HEK293 (cell line): Measurements from ENCODE around the gene FPGS.
A peak's percentile ranks its signal among the peaks of the same experiment; 100 is the strongest.

Experiments used
- EGR2 ChIP-seq: fragments of 450-650 bp; formaldehyde crosslinking; IDR thresholded peaks from 2 replicates; pipeline ENCODE4 v1.5.1; 2016; ENCODE audit warnings: low read depth, missing biosample characterization, missing genetic modification characterization
- IKZF3 ChIP-seq: fragments of 450-650 bp; IDR thresholded peaks from 2 replicates; pipeline ENCODE4 v1.5.0; 2018; ENCODE audit warnings: missing biosample characterization, mild to moderate bottlenecking, missing genetic modification characterization, moderate library complexity
- KLF1 ChIP-seq: fragments of 450-650 bp; formaldehyde crosslinking; IDR thresholded peaks from 2 replicates; pipeline ENCODE4 v1.5.1; 2016; ENCODE audit warnings: missing biosample characterization, missing genetic modification characterization
- ZBTB7A ChIP-seq: fragments of 450-650 bp; formaldehyde crosslinking; IDR thresholded peaks from 2 replicates; pipeline ENCODE4 v1.5.1; 2016; ENCODE audit warnings: low read depth, missing biosample characterization, missing genetic modification characterization
- ZIC2 ChIP-seq: fragments of 450-650 bp; formaldehyde crosslinking; IDR thresholded peaks from 2 replicates; pipeline ENCODE4 v1.5.1; 2016; ENCODE audit warnings: missing biosample characterization, missing genetic modification characterization
- ZNF121 ChIP-seq: fragments of 450-650 bp; formaldehyde crosslinking; IDR thresholded peaks from 2 replicates; pipeline ENCODE4 v1.5.1; 2016; ENCODE audit warnings: missing biosample characterization, missing genetic modification characterization
- ZNF133 ChIP-seq: fragments of 450-650 bp; formaldehyde crosslinking; IDR thresholded peaks from 2 replicates; pipeline ENCODE4 v1.5.1; 2016; ENCODE audit warnings: missing biosample characterization, missing genetic modification characterization
- ZNF138 ChIP-seq: fragments of 450-650 bp; formaldehyde crosslinking; IDR thresholded peaks from 2 replicates; pipeline ENCODE4 v1.5.1; 2016; ENCODE audit warnings: missing biosample characterization, missing genetic modification characterization, borderline replicate concordance
- ZNF169 ChIP-seq: fragments of 450-650 bp; formaldehyde crosslinking; IDR thresholded peaks from 2 replicates; pipeline ENCODE4 v1.5.1; 2016; ENCODE audit warnings: missing biosample characterization, missing genetic modification characterization
- ZNF223 ChIP-seq: fragments of 450-650 bp; formaldehyde crosslinking; IDR thresholded peaks from 2 replicates; pipeline ENCODE4 v1.5.1; 2016; ENCODE audit warnings: missing biosample characterization, missing genetic modification characterization
- ZNF350 ChIP-seq: fragments of 450-650 bp; formaldehyde crosslinking; IDR thresholded peaks from 2 replicates; pipeline ENCODE4 v1.5.0; 2017; ENCODE audit warnings: missing biosample characterization, mild to moderate bottlenecking, missing genetic modification characterization
- ZNF391 ChIP-seq: fragments of 450-650 bp; formaldehyde crosslinking; IDR thresholded peaks from 2 replicates; pipeline ENCODE4 v1.5.1; 2016; ENCODE audit warnings: low read depth, missing biosample characterization, missing genetic modification characterization, borderline replicate concordance
- ZNF416 ChIP-seq: fragments of 450-650 bp; formaldehyde crosslinking; IDR thresholded peaks from 2 replicates; pipeline ENCODE4 v1.5.1; 2016; ENCODE audit warnings: missing biosample characterization, missing genetic modification characterization
- ZNF521 ChIP-seq: fragments of 450-650 bp; formaldehyde crosslinking; IDR thresholded peaks from 2 replicates; pipeline ENCODE4 v1.5.1; 2017; ENCODE audit warnings: missing biosample characterization, mild to moderate bottlenecking, missing genetic modification characterization
- ZNF623 ChIP-seq: fragments of 450-650 bp; formaldehyde crosslinking; IDR thresholded peaks from 2 replicates; pipeline ENCODE4 v1.5.1; 2016; ENCODE audit warnings: missing biosample characterization, missing genetic modification characterization
- ZNF677 ChIP-seq: fragments of 450-650 bp; IDR thresholded peaks from 2 replicates; pipeline ENCODE4 v1.5.0; 2018; ENCODE audit warnings: missing biosample characterization, mild to moderate bottlenecking, missing genetic modification characterization, moderate library complexity
- ZNF776 ChIP-seq: fragments of 450-650 bp; formaldehyde crosslinking; IDR thresholded peaks from 2 replicates; pipeline ENCODE4 v1.5.0; 2017; ENCODE audit warnings: missing biosample characterization, missing genetic modification characterization, borderline replicate concordance
- ZNF792 ChIP-seq: fragments of 450-650 bp; formaldehyde crosslinking; IDR thresholded peaks from 2 replicates; pipeline ENCODE4 v1.5.1; 2016; ENCODE audit warnings: missing biosample characterization, missing genetic modification characterization
- ZNF837 ChIP-seq: fragments of 450-650 bp; formaldehyde crosslinking; IDR thresholded peaks from 2 replicates; pipeline ENCODE4 v1.5.1; 2016; ENCODE audit warnings: missing biosample characterization, missing genetic modification characterization
- TF ChIP-seq, protein P1 (sequence below): fragments of 450-650 bp; formaldehyde crosslinking; IDR thresholded peaks from 2 replicates; pipeline ENCODE4 v1.5.1; 2017; ENCODE audit warnings: missing biosample characterization, missing genetic modification characterization
- TF ChIP-seq, protein P2 (sequence below): fragments of 450-650 bp; formaldehyde crosslinking; IDR thresholded peaks from 2 replicates; pipeline ENCODE4 v1.5.1; 2016; ENCODE audit warnings: missing biosample characterization, missing genetic modification characterization, borderline replicate concordance
- TF ChIP-seq, protein P3 (sequence below): fragments of 450-650 bp; formaldehyde crosslinking; IDR thresholded peaks from 2 replicates; pipeline ENCODE4 v1.5.1; 2016; ENCODE audit warnings: missing biosample characterization, missing genetic modification characterization
- TF ChIP-seq, protein P4 (sequence below): fragments of 450-650 bp; formaldehyde crosslinking; IDR thresholded peaks from 2 replicates; pipeline ENCODE4 v1.5.1; 2016; ENCODE audit warnings: missing biosample characterization, missing genetic modification characterization
- TF ChIP-seq, protein P5 (sequence below): IDR thresholded peaks from 2 replicates; pipeline ENCODE4 v1.6.1; 2011; ENCODE audit warnings: mild to moderate bottlenecking, low read depth, low read length, borderline replicate concordance
- TF ChIP-seq, protein P6 (sequence below): fragments of 450-650 bp; formaldehyde crosslinking; IDR thresholded peaks from 2 replicates; pipeline ENCODE4 v1.5.1; 2016; ENCODE audit warnings: missing biosample characterization, missing genetic modification characterization

Gene FPGS

DNA sequence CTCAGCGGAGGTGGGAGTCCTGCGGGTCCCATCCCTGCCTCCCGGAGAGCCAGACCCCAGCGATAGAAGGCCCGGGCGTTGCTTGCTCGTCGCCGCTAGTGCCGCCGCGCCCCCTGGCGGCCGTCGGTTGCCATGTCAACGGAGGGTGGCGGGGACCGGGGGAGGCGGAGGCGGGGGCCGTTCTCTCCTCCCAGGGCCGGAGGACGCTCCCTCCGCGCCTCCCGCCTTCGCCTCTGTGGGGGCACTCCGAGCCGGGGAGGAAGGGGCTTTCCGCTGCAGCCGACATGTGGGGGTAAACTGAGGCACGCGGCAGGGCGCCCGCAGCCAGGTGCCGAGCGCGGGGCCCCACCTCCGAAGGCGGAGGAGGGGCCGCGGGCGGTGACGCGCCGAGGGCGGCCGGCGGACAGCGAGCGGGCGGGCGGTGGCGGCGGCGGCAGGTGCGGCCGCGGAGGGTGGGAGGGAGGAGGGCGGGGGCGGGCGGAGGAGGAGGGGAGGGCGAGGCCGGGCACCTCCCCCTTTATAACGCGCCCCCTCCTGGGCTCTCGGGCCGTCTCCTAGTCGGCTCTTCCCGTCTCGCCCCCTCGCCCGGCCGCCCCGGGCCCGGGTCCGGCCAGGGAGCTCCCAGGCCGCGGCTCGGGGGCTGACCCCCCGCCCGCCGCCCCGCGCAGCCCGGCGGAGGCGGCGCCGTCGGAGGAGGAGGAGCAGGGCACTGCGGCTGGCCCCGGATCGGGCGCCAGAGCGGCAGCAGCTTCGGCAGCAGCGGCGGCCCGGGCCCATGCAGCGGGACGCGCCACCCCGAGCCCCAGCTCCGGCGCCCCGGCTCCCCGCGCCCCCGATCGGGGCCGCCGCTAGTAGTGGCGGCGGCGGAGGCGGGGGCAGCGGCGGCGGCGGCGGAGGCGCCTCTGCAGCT lies 17.4 kb upstream of the FPGS start (continued):
- TF ChIP-seq, protein P1, sequence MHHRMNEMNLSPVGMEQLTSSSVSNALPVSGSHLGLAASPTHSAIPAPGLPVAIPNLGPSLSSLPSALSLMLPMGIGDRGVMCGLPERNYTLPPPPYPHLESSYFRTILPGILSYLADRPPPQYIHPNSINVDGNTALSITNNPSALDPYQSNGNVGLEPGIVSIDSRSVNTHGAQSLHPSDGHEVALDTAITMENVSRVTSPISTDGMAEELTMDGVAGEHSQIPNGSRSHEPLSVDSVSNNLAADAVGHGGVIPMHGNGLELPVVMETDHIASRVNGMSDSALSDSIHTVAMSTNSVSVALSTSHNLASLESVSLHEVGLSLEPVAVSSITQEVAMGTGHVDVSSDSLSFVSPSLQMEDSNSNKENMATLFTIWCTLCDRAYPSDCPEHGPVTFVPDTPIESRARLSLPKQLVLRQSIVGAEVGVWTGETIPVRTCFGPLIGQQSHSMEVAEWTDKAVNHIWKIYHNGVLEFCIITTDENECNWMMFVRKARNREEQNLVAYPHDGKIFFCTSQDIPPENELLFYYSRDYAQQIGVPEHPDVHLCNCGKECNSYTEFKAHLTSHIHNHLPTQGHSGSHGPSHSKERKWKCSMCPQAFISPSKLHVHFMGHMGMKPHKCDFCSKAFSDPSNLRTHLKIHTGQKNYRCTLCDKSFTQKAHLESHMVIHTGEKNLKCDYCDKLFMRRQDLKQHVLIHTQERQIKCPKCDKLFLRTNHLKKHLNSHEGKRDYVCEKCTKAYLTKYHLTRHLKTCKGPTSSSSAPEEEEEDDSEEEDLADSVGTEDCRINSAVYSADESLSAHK = no peak
- no peak for TF ChIP-seq IKZF3
- TF ChIP-seq, protein P2, sequence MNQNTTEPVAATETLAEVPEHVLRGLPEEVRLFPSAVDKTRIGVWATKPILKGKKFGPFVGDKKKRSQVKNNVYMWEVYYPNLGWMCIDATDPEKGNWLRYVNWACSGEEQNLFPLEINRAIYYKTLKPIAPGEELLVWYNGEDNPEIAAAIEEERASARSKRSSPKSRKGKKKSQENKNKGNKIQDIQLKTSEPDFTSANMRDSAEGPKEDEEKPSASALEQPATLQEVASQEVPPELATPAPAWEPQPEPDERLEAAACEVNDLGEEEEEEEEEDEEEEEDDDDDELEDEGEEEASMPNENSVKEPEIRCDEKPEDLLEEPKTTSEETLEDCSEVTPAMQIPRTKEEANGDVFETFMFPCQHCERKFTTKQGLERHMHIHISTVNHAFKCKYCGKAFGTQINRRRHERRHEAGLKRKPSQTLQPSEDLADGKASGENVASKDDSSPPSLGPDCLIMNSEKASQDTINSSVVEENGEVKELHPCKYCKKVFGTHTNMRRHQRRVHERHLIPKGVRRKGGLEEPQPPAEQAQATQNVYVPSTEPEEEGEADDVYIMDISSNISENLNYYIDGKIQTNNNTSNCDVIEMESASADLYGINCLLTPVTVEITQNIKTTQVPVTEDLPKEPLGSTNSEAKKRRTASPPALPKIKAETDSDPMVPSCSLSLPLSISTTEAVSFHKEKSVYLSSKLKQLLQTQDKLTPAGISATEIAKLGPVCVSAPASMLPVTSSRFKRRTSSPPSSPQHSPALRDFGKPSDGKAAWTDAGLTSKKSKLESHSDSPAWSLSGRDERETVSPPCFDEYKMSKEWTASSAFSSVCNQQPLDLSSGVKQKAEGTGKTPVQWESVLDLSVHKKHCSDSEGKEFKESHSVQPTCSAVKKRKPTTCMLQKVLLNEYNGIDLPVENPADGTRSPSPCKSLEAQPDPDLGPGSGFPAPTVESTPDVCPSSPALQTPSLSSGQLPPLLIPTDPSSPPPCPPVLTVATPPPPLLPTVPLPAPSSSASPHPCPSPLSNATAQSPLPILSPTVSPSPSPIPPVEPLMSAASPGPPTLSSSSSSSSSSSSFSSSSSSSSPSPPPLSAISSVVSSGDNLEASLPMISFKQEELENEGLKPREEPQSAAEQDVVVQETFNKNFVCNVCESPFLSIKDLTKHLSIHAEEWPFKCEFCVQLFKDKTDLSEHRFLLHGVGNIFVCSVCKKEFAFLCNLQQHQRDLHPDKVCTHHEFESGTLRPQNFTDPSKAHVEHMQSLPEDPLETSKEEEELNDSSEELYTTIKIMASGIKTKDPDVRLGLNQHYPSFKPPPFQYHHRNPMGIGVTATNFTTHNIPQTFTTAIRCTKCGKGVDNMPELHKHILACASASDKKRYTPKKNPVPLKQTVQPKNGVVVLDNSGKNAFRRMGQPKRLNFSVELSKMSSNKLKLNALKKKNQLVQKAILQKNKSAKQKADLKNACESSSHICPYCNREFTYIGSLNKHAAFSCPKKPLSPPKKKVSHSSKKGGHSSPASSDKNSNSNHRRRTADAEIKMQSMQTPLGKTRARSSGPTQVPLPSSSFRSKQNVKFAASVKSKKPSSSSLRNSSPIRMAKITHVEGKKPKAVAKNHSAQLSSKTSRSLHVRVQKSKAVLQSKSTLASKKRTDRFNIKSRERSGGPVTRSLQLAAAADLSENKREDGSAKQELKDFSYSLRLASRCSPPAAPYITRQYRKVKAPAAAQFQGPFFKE (tag by site-specific recombination) = no peak
- no peak for TF ChIP-seq KLF1 (tag by site-specific recombination)
- TF ChIP-seq ZNF133 (tag by site-specific recombination) = no peak
- TF ChIP-seq, protein P3, sequence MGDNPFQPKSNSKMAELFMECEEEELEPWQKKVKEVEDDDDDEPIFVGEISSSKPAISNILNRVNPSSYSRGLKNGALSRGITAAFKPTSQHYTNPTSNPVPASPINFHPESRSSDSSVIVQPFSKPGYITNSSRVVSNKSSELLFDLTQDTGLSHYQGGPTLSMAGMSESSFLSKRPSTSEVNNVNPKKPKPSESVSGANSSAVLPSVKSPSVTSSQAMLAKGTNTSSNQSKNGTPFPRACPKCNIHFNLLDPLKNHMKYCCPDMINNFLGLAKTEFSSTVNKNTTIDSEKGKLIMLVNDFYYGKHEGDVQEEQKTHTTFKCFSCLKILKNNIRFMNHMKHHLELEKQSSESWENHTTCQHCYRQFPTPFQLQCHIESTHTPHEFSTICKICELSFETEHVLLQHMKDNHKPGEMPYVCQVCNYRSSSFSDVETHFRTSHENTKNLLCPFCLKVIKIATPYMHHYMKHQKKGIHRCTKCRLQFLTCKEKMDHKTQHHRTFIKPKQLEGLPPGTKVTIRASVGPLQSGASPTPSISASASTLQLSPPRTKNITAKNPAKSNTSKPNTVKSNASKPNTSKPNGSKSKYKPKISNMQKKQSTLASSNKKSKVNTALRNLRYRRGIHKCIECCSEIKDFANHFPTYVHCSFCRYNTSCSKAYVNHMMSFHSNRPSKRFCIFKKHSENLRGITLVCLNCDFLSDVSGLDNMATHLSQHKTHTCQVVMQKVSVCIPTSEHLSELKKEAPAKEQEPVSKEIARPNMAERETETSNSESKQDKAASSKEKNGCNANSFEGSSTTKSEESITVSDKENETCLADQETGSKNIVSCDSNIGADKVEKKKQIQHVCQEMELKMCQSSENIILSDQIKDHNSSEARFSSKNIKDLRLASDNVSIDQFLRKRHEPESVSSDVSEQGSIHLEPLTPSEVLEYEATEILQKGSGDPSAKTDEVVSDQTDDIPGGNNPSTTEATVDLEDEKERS (tag by site-specific recombination) = no peak
- no peak for TF ChIP-seq ZNF792 (tag by site-specific recombination)
- no peak for TF ChIP-seq ZNF391 (tag by site-specific recombination)
- TF ChIP-seq ZNF677 (tag by site-specific recombination) = no peak
- no peak for TF ChIP-seq ZBTB7A
- TF ChIP-seq ZNF138 (tag by site-specific recombination) = no peak
- TF ChIP-seq ZNF776 (tag by site-specific recombination) = no peak
- TF ChIP-seq EGR2 (tag by site-specific recombination) = peak; percentile 59; the same call in 1 of the 2 replicates
- TF ChIP-seq ZNF416 (tag by site-specific recombination) = no peak
- TF ChIP-seq, protein P4, sequence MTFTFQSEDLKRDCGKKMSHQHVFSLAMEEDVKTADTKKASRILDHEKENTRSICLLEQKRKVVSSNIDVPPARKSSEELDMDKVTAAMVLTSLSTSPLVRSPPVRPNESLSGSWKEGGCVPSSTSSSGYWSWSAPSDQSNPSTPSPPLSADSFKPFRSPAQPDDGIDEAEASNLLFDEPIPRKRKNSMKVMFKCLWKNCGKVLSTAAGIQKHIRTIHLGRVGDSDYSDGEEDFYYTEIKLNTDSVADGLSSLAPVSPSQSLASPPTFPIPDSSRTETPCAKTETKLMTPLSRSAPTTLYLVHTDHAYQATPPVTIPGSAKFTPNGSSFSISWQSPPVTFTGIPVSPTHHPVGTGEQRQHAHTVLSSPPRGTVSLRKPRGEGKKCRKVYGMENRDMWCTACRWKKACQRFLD = no peak
- no peak for TF ChIP-seq ZNF223 (tag by site-specific recombination)
- TF ChIP-seq, protein P5, sequence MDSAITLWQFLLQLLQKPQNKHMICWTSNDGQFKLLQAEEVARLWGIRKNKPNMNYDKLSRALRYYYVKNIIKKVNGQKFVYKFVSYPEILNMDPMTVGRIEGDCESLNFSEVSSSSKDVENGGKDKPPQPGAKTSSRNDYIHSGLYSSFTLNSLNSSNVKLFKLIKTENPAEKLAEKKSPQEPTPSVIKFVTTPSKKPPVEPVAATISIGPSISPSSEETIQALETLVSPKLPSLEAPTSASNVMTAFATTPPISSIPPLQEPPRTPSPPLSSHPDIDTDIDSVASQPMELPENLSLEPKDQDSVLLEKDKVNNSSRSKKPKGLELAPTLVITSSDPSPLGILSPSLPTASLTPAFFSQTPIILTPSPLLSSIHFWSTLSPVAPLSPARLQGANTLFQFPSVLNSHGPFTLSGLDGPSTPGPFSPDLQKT = no peak
- no peak for TF ChIP-seq ZNF623 (tag by site-specific recombination)
- no peak for TF ChIP-seq ZNF121
- TF ChIP-seq ZNF169 (tag by site-specific recombination) = no peak
- TF ChIP-seq, protein P6, sequence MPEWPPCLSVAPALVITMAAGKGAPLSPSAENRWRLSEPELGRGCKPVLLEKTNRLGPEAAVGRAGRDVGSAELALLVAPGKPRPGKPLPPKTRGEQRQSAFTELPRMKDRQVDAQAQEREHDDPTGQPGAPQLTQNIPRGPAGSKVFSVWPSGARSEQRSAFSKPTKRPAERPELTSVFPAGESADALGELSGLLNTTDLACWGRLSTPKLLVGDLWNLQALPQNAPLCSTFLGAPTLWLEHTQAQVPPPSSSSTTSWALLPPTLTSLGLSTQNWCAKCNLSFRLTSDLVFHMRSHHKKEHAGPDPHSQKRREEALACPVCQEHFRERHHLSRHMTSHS (tag by site-specific recombination) = no peak
- TF ChIP-seq ZNF350 (tag by site-specific recombination) = no peak
- no peak for TF ChIP-seq ZNF837 (tag by site-specific recombination)
- TF ChIP-seq ZNF521 (tag by site-specific recombination) = no peak
- peak; percentile 42 for TF ChIP-seq ZIC2 (tag by site-specific recombination)
